HL-60 (cell line): ENCODE results near the gene HNRNPF.

Experiments used
- DNase-seq, 2 experiments: peaks; one replicate each; pipeline ENCODE4 v3.0.0-alpha.2; 2010 to 2020; ENCODE audit warnings: low read depth in 1 of 2, low spot score in 1 of 2
- H3K27ac ChIP-seq: fragments of 250-450 bp; sonication (Bioruptor Pico); replicated peaks from 2 replicates; pipeline ENCODE4 v1.5.1; 2020; ENCODE audit warnings: mild to moderate bottlenecking, moderate library complexity
- H3K27me3 ChIP-seq: fragments of 250-450 bp; sonication (Bioruptor Pico); 2 replicates; pipeline ENCODE4 v1.5.1; 2021; ENCODE audit warnings: mild to moderate bottlenecking, moderate library complexity; ENCODE audit not compliant: insufficient read depth, poor library complexity, severe bottlenecking
- H3K4me3 ChIP-seq: replicated peaks from 2 replicates; pipeline ENCODE4 v1.5.1; 2011; ENCODE audit warnings: mild to moderate bottlenecking, control low read depth, low read length; ENCODE audit not compliant: insufficient read depth
- CTCF ChIP-seq: IDR thresholded peaks from one replicate; pipeline ENCODE4 v1.5.1; 2011; ENCODE audit warnings: low read length, control low read depth, inconsistent platforms; ENCODE audit not compliant: insufficient read depth
- GABPA ChIP-seq: IDR thresholded peaks from 2 replicates; pipeline ENCODE4 v1.6.1; 2012; ENCODE audit warnings: low read depth
- POLR2AphosphoS5 ChIP-seq: IDR thresholded peaks from 2 replicates; pipeline ENCODE4 v1.6.1; 2012; ENCODE audit warnings: low read depth
- REST ChIP-seq: IDR thresholded peaks from 2 replicates; pipeline ENCODE4 v1.6.1; 2012; ENCODE audit warnings: low read depth; ENCODE audit not compliant: insufficient replicate concordance
- SPI1 ChIP-seq: IDR thresholded peaks from 2 replicates; pipeline ENCODE4 v1.6.1; 2012; ENCODE audit warnings: low read depth, mild to moderate bottlenecking, borderline replicate concordance

HNRNPF gene

GRCh38 chr10:43407148-43407575, 1.8 kb downstream of the HNRNPF start:
- Histone ChIP-seq H3K27ac (peak overlapping the region; percentile 99), H3K4me3 (peak overlapping the region; percentile 71), H3K27me3 (no peaks in the 10 kb centered on the region)
- TF ChIP-seq SPI1 = no peak
- no peak for TF ChIP-seq CTCF
- no peak for TF ChIP-seq REST
- no peak for TF ChIP-seq GABPA
- TF ChIP-seq POLR2AphosphoS5 = no peak
- peak in 1 of 2 experiments; percentile 43 for DNase-seq

GRCh38 chr10:43404704-43405084, 4.3 kb downstream of the HNRNPF start:
- TF ChIP-seq POLR2AphosphoS5 (no peak), SPI1 (peak; percentile 37; the same call in 1 of the 2 replicates), REST (no peak), CTCF (no peak), GABPA (no peak)
- H3K27me3 ChIP-seq = no peaks in the 10 kb centered on the region
- DNase-seq = no peak
- peak overlapping the region; percentile 71 for H3K4me3 ChIP-seq
- peak overlapping the region; percentile 99 for H3K27ac ChIP-seq

- DNase-seq = peak in 1 of 2 experiments; percentile 36
- no peak for TF ChIP-seq GABPA
- no peak for TF ChIP-seq SPI1
- no peak for TF ChIP-seq CTCF
- TF ChIP-seq POLR2AphosphoS5 = no peak; the same call in 1 of the 2 replicates
- no peak for TF ChIP-seq REST
- H3K27ac ChIP-seq = peak overlapping the region; percentile 99
- no peaks in the 10 kb centered on the region for H3K27me3 ChIP-seq
- H3K4me3 ChIP-seq = peak overlapping the region; percentile 71
Observed at GRCh38 chr10:43403911-43404703, 4.9 kb downstream of the HNRNPF start.
